CD1c-positive myeloid dendritic cell (primary cell): ENCODE measurements around the gene WDR93.

Experiments used
- DNase-seq: peaks from one replicate; pipeline ENCODE4 v3.0.0-alpha.2; 2016; ENCODE audit errors: extremely low spot score

Gene WDR93

GRCh38 chr15:89749054-89749453 lies 58.4 kb downstream of the WDR93 start:
- no peak for DNase-seq

GRCh38 chr15:89749526-89749925 lies 58.9 kb downstream of the WDR93 start:
- DNase-seq = no peak

- no peak for DNase-seq
Measured at GRCh38 chr15:89749951-89750559, 59.4 kb downstream of the WDR93 start.

GRCh38 chr15:89750560-89751542 lies 60.2 kb downstream of the WDR93 start, which contains the start of gene MESP1:
TSS of gene MESP1 (minus strand) at chr15:89751249. CDS start at chr15:89751231, 18 bp downstream.
- peak; percentile 96 for DNase-seq

- DNase-seq = no peak
Measured at GRCh38 chr15:89751748-89752147, 61.1 kb downstream of the WDR93 start.

GRCh38 chr15:89753855-89754254 lies 63.2 kb downstream of the WDR93 start:
- no peak for DNase-seq

GRCh38 chr15:89754361-89755154 lies 63.9 kb downstream of the WDR93 start:
- no peak for DNase-seq

GRCh38 chr15:89755701-89756100 lies 65.1 kb downstream of the WDR93 start:
- no peak for DNase-seq

GRCh38 chr15:89756897-89757296 lies 66.3 kb downstream of the WDR93 start:
- DNase-seq = no peak

GRCh38 chr15:89758283-89758682 lies 67.7 kb downstream of the WDR93 start:
- DNase-seq = no peak

- DNase-seq = no peak
Measured at GRCh38 chr15:89758981-89759380, 68.4 kb downstream of the WDR93 start.

GRCh38 chr15:89759835-89760234 lies 69.2 kb downstream of the WDR93 start:
- DNase-seq = no peak

- DNase-seq = peak; percentile 87
Measured at GRCh38 chr15:89760303-89761008, 69.8 kb downstream of the WDR93 start.

GRCh38 chr15:89761009-89761831 lies 70.6 kb downstream of the WDR93 start:
- DNase-seq = no peak

- no peak for DNase-seq
Measured at GRCh38 chr15:89761929-89762328, 71.3 kb downstream of the WDR93 start.

- DNase-seq = no peak
Measured at GRCh38 chr15:89765694-89766093, 75.1 kb downstream of the WDR93 start.

- DNase-seq = no peak
Measured at GRCh38 chr15:89766357-89767311, 76.0 kb downstream of the WDR93 start.

- no peak for DNase-seq
Measured at GRCh38 chr15:89767411-89767915, 76.9 kb downstream of the WDR93 start.

- DNase-seq = no peak
Measured at GRCh38 chr15:89768071-89768500, 77.5 kb downstream of the WDR93 start.
